Stimulated activated naive CD8-positive, alpha-beta T cell treated with anti-CD3 and anti-CD28 coated beads, Interleukin-15, amount 100 ng/mL, for 72 hours (primary cell): Measurements from ENCODE around the gene CFHR5.
"Not testable (repeated sequence)": the region's sequence is repeated elsewhere in the genome, so short reads cannot be mapped to it uniquely, and the experiment has no call there.

ENCODE experiments used
- ATAC-seq: fragments of 150-1000 bp; cut with Tn5 transposase; 2 replicates; pipeline ENCODE4 v1.10.0; 2021; ENCODE audit warnings: mild to moderate bottlenecking, moderate library complexity
- DNase-seq, 2 donors: peaks; one replicate each; pipeline ENCODE4 v3.0.0; 2021 to 2022
- H3K27ac Mint-ChIP-seq, 2 donors: one replicate each; pipeline ENCODE4 v1.8.0; 2022; ENCODE audit warnings: mild to moderate bottlenecking in 2 of 2, mixed read lengths in 2 of 2, moderate library complexity in 2 of 2
- H3K27me3 Mint-ChIP-seq: one replicate; pipeline ENCODE4 v1.8.0; 2022; ENCODE audit warnings: mixed read lengths
- H3K4me1 Mint-ChIP-seq: one replicate; pipeline ENCODE4 v1.8.0; 2022; ENCODE audit warnings: mild to moderate bottlenecking, mixed read lengths
- H3K4me3 Mint-ChIP-seq, 2 donors: one replicate each; pipeline ENCODE4 v1.8.0; 2022; ENCODE audit warnings: mild to moderate bottlenecking in 2 of 2, mixed read lengths in 2 of 2, moderate library complexity in 1 of 2
- H3K9me3 Mint-ChIP-seq, 2 donors: one replicate each; pipeline ENCODE4 v1.8.0; 2022; ENCODE audit warnings: mixed read lengths in 2 of 2

The CFHR5 gene

DNA sequence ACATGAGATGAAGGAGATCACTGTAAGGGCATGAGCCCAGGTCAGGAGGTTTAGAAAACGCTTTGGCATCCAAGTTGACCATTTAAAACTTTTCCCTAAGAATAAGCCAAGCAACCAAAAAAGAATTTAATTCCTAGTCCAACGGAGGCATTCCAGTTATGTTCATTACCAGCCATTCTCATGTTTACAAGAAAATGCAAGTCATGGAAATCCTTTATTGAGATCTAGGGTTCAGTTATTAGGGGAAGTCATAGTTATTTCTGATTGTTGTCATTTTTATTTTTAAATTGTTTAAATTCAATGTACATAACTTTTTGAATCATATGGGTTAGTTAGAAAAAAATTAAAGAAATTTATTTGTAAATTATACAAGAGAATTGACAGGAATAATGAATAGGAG is 24.5 kb downstream of the CFHR5 start:
- H3K9me3 Mint-ChIP-seq = no peaks in the 10 kb centered on the region
- no peaks in the 10 kb centered on the region for H3K4me1 Mint-ChIP-seq
- ATAC-seq (no peak), DNase-seq (no peak)
- H3K27me3 Mint-ChIP-seq = no peaks in the 10 kb centered on the region
- no peak overlapping the region for H3K27ac Mint-ChIP-seq
- no peak overlapping the region for H3K4me3 Mint-ChIP-seq

DNA sequence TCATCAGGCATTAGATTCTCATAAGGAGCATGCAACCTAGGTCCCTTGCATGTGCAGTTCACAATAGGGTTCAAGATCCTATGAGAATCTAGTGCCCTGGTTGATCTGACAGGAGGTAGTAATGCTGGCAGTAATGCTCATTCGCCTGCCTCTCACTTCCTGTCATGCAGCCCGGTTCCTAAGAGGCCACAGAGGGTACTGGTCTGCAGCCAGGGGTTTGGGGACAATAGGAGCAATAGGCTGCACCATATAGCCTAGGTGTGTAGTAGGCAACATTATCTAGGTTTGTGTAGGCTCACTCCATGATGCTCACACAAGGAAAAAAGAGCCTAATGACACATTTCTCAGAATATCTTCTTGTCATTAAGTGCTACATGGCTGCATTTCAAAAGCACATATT is 25.8 kb downstream of the CFHR5 start:
- no peaks in the 10 kb centered on the region for H3K9me3 Mint-ChIP-seq
- ATAC-seq (peak; percentile 28), DNase-seq (no peak)
- no peak overlapping the region for H3K27ac Mint-ChIP-seq
- H3K27me3 Mint-ChIP-seq = no peaks in the 10 kb centered on the region
- no peak overlapping the region for H3K4me3 Mint-ChIP-seq
- no peaks in the 10 kb centered on the region for H3K4me1 Mint-ChIP-seq

DNA sequence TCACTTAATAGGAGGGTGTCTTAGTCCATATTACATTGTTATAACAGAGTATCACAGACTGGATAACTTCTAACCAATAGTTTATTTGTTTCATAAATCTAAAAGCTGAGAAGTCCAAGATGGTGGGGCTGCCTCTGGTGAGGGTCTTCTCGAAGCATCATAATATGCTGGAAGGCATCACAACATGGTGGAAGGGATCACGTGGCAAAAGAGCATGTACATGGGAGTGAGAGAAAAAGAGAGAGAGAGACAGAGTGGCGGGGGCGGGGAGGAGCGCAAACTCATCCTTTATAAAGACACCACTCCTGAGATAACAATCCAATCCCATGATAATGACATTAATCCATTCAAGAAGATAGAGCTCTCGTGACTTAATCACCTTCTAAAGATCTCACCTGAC is 31.5 kb downstream of the CFHR5 start:
- ATAC-seq (no peak), DNase-seq (no peak)
- Mint-ChIP-seq H3K27ac (no peak overlapping the region), H3K4me1 (no peaks in the 10 kb centered on the region), H3K27me3 (no peaks in the 10 kb centered on the region), H3K4me3 (no peak overlapping the region), H3K9me3 (peaks cover 5 to 16% of the 10 kb centered on the region in 2 donors)

DNA sequence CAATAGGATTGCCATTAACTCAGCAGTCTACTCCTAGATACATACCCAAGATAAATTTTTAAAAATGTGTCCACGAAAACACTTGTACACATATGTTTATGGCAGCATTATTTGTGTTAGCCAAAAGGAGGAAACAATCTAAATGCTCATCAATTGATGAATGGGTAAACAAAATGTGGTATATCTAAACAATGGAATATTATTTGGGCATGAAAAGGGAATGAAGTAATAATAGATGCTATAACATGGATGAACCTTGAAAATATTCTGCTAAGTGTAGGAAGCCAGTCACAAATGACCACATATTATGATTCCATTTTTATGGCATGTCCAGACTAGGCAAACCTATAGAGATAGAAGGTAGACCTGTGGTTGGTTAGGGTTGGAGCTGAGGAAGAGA is 34.3 kb downstream of the CFHR5 start:
- H3K4me1 Mint-ChIP-seq = no peaks in the 10 kb centered on the region
- H3K9me3 Mint-ChIP-seq = peaks cover 5 to 16% of the 10 kb centered on the region in 2 donors
- DNase-seq = no peak
- H3K27me3 Mint-ChIP-seq = no peaks in the 10 kb centered on the region
- no peak overlapping the region for H3K4me3 Mint-ChIP-seq
- no peak for ATAC-seq
- no peak overlapping the region for H3K27ac Mint-ChIP-seq

DNA sequence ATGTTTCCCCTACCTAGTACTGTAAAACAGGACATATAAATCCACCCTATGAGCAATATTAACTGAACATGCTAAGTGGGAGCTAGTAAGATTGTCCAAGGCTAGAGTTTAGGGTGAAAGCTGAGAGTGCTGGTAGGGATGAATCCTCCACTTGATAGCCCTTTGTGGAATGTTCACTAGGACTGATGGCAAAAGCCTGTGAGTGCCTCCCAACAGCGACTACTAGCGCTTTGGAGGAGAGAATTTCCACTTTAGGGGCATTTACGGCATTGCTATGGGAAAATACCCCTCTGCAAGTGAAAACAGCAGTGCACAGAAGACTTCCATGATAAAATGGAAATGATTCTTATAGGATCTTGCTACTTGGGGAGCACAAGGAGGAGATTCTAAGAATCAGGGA is 35.9 kb downstream of the CFHR5 start:
- DNase-seq (no peak), ATAC-seq (no peak)
- Mint-ChIP-seq H3K4me3 (no peak overlapping the region), H3K4me1 (no peaks in the 10 kb centered on the region), H3K27ac (no peak overlapping the region), H3K9me3 (peaks cover 5 to 16% of the 10 kb centered on the region in 2 donors), H3K27me3 (no peaks in the 10 kb centered on the region)

DNA sequence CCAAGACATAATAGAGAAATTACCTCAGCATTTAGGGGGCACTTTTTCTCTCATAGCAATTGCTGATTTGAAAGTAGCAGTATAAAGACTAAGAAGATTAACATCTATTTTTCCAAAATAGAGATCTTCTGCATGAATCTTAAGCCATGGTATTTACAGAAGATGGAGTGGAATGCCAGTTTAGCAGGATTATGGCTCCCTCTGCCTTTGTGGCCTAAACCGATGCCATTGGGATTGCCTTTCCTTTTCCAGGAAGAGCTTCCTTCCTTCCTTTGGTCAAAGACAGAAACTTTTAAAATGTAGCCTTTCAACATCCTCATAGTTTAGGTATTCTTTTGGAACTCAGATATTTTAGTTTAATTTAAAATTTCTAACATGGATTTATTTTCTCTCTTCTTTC is 39.4 kb downstream of the CFHR5 start:
- DNase-seq (no peak), ATAC-seq (no peak)
- Mint-ChIP-seq H3K27ac (no peak overlapping the region), H3K9me3 (peaks cover 0 to 3% of the 10 kb centered on the region in 2 donors), H3K4me3 (no peak overlapping the region), H3K4me1 (no peaks in the 10 kb centered on the region), H3K27me3 (peaks cover 5% of the 10 kb centered on the region)

DNA sequence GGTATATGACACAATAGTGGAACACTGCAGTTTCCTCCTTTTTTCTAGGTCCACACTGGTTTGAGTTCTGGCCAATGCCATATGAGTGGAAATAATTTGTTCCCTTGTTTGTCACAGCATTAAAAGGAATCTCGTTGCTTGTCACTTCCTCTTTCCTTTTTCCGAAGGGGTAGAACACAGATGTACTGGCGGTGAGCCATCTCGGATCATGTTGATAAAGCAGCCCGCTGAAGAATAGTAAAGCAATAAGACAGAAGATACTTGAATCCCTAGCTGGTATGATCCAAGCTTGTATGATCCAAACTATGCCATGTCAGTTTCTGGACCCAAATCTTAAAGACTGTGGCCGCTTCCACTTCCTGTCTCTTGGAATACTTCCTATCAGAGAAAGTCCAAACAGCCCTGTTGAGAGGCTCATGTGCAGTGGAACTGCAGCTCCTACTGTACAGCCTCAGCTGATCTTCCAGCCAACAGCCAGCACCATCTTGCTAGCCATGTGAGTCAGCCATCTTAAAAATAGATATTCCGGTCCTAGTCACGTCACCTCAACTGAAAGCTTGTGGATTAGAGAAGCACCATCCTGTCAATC is 40.3 kb downstream of the CFHR5 start:
- no peaks in the 10 kb centered on the region for H3K4me1 Mint-ChIP-seq
- no peak for DNase-seq
- ATAC-seq = no peak
- no peak overlapping the region for H3K27ac Mint-ChIP-seq
- H3K9me3 Mint-ChIP-seq = no peaks in the 10 kb centered on the region
- no peak overlapping the region for H3K4me3 Mint-ChIP-seq
- peaks cover 12% of the 10 kb centered on the region for H3K27me3 Mint-ChIP-seq

DNA sequence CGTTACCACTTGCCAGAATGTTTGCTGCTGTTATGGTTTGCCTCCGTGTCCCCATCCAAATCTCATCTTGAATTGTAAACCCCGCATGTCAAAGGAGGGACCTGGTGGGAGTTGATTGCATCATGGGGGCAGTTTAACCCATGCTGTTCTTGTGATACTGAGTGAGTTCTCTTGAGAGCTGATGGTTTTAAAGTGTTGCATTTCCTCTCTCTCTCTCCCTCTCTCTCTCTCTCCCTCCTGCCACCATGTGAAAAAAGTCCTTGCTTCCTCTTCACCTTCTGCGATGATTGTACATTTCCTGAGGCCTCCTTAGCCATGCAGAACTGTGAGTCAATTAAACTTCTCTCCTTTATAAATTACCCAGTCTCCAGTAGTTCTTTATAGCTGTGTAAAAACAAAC is 44.4 kb downstream of the CFHR5 start:
- DNase-seq (no peak), ATAC-seq (no peak)
- no peak overlapping the region for H3K4me3 Mint-ChIP-seq
- no peaks in the 10 kb centered on the region for H3K4me1 Mint-ChIP-seq
- peaks cover 12% of the 10 kb centered on the region for H3K27me3 Mint-ChIP-seq
- no peaks in the 10 kb centered on the region for H3K9me3 Mint-ChIP-seq
- no peak overlapping the region for H3K27ac Mint-ChIP-seq

DNA sequence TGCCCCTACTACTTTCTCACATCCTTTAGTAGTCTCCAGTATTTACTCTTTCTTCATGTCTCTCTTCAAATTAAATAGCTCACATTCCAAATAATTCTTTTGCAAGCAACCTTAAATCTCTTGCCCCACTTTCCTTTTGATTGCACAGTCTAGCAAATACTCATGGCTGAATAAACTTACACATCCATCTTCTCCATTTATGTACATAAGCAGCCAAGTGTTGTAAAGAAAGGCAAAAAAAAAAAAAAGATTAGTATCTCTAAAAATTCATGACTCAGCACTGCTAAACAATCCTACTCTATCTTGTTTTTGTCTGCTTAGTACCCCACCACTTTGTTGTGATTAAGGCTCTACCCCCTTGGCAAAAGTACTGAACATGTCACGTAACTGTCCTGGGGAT is 47.1 kb downstream of the CFHR5 start:
- ATAC-seq (no peak), DNase-seq (no peak)
- Mint-ChIP-seq H3K27ac (no peak overlapping the region), H3K9me3 (no peaks in the 10 kb centered on the region), H3K4me3 (no peak overlapping the region), H3K27me3 (peaks cover 12% of the 10 kb centered on the region), H3K4me1 (no peaks in the 10 kb centered on the region)

DNA sequence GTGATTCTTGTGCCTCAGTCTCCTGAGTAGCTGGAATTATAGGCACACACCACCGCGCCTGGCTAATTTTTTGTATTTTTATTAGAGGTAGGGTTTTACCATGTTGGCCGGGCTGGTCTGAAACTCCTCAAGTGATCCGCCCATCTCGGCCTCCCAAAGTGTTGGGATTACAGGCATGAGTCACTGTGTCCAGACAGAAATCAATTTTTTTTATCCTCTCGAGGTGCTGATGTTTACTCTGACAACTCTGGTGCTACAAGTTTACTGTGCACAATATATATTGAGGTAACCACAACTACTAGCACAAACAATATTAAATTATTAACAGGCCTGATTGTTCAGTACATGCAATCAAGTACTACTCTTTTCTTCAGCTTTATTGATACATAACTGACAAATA is 50.0 kb downstream of the CFHR5 start:
- Mint-ChIP-seq H3K9me3 (no peaks in the 10 kb centered on the region), H3K27me3 (peaks cover under 1% of the 10 kb centered on the region)

DNA sequence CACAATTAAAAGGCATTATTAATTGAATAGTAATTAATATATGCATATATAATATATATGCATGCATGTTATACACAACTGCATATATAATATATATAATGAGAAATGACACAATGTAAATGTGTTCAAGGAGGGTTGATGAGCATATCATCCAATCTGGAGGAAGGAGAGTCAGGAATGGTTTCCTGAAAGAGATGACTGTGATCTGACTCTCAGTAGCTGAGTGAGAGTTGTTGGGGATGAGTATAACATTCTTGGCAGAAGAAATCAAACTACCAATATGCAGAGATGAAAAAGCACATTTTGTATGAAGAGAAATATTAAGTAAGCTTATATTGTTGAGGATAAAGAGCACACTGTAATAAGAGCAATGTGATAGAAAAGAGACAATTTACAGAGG is 52.4 kb downstream of the CFHR5 start:
- Mint-ChIP-seq H3K27ac (no peak overlapping the region), H3K27me3 (no peaks in the 10 kb centered on the region), H3K9me3 (peaks cover 0 to 3% of the 10 kb centered on the region in 2 donors), H3K4me3 (no peak overlapping the region), H3K4me1 (no peaks in the 10 kb centered on the region)
- no peak for ATAC-seq
- DNase-seq = no peak

More for the DNA sequence above, 50.0 kb downstream of the CFHR5 start:
- no peaks in the 10 kb centered on the region for H3K4me1 Mint-ChIP-seq
- ATAC-seq (no peak), DNase-seq (no peak)
- H3K27ac Mint-ChIP-seq = no peak overlapping the region
- H3K4me3 Mint-ChIP-seq = no peak overlapping the region

DNA sequence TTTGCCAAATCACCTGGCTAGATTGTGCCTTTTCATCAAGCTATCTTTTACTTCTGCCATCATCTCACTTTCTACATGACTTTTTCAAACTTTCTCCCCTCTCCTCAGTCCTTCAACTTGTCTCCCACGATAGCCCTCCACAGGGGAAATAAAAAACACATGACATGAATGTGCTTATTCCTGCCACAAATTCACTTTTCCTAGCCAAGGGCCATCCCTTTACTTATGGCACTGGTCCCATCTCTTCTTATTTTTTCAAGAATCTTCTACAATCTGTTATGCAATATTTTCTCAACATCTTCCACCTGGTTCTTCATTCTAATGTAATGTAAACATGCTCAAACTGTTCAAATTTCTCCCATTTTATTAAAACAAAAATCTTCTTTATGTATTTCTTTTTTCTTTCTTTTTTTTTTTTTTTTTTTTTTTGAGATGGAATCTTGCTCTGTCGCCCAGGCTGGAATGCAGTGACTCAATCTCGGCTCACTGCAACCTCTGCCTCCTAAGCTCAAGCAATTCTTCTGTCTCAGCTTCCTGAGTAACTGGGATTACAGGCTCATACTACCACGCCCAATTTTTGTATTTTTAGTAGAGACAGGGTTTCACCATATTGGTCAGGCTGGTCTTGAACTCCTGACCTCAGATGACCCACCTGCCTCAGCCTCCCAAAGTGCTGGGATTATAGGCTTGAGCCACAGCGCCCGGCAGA is 57.4 kb downstream of the CFHR5 start:
- not testable (repeated sequence) for H3K9me3 Mint-ChIP-seq, ATAC-seq, DNase-seq

DNA sequence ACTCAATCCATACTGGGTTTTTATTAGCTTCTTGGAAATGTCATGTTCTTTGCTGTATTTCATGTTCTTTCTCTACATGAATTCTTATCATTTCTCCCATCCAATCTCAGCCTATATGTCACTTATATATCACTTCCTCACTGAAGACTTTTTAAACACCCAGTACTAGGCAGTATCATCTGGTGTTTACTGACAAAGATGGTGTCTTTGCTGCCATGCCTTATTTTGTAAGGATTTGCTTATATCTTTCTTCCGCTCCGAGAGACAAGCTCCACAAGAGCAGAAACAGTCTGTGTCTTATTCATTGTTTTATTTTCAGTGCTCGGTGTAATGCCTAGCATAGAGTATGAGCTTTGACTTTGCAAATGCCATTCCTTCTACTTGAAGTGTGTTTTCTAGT is 59.5 kb downstream of the CFHR5 start:
- Mint-ChIP-seq H3K27ac (no peak overlapping the region), H3K27me3 (no peaks in the 10 kb centered on the region), H3K9me3 (peaks cover 0 to 3% of the 10 kb centered on the region in 2 donors), H3K4me1 (no peaks in the 10 kb centered on the region), H3K4me3 (no peak overlapping the region)
- ATAC-seq (no peak), DNase-seq (no peak)

More for the DNA sequence above, 57.4 kb downstream of the CFHR5 start:
- not testable (repeated sequence) for H3K27me3 Mint-ChIP-seq, H3K4me1 Mint-ChIP-seq, H3K4me3 Mint-ChIP-seq, H3K27ac Mint-ChIP-seq

DNA sequence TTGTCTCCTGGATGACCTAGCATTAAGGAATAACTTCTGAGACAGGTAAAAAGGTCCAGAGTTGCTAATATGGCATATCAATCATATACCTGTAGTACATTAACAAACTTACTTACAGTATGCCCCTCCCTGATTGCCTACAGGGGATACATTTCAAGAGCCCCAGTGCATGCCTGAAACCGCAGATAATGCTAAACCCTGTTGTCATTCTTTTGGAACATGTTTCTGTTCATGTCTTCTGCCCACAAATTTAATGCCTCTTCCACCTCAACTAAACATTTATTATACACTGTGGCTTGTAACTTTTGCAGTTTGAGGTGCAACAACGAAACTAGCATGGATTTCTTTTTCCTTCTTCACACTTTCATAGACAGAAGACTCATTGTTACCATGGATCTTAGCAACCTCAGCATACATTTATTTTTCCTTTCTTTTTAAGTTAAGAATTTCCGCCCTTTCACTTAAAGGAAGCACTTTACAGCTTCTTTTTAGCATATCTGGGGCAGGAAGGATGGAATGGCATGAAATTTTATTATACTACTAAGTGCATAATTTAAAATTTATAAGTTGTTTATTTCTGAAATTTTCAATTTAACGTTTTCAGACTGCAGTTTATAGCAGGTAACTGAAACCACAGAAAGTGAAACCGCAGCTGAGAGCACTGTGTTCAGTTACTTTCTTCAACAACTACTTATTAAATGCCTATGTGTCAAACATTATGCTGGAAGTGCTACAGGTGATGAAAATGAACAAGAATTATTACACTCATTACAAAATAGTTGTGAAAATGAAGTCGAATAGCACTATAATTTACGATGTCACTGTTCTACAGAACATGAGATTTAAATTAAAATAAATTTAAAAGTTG is 64.4 kb downstream of the CFHR5 start:
- ATAC-seq = no peak
- no peak overlapping the region for H3K4me3 Mint-ChIP-seq
- no peaks in the 10 kb centered on the region for H3K9me3 Mint-ChIP-seq
- peaks cover 31% of the 10 kb centered on the region for H3K27me3 Mint-ChIP-seq
- H3K27ac Mint-ChIP-seq = no peak overlapping the region
- DNase-seq = no peak
- no peaks in the 10 kb centered on the region for H3K4me1 Mint-ChIP-seq

DNA sequence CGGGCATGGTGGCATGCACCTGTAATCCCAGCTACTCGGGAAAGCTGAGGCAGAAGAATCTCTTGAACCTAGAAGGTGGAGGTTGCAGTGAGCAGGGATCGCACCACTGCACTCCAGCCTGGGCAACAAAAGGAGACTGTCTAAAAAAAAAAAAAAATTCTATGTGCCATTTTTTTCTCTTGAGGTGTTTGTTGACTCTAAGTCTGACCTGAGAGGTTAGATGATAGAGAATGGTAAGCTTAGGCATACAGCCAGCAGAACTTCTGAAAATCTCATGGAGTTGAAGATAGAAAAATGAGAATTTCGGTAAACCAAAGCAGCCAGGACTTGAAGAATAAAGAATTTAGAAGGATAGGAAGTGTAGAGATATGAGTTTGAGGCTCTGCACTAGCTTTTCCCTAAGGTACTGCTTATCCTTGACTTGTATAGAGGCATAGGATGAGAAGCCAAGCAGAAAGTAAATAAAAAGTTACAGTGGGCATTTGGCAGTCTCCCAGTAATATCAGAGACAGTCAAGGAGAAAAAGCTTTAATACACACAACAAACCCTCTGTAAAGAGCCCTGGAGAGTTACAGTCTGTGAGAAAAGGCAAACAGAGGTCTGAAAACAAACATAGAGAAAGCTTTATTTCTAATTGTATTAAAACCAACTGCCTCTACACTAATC is 65.5 kb downstream of the CFHR5 start:
- H3K4me3 Mint-ChIP-seq = no peak overlapping the region
- no peak for ATAC-seq
- H3K27ac Mint-ChIP-seq = no peak overlapping the region
- no peaks in the 10 kb centered on the region for H3K9me3 Mint-ChIP-seq
- no peaks in the 10 kb centered on the region for H3K4me1 Mint-ChIP-seq
- peaks cover 31% of the 10 kb centered on the region for H3K27me3 Mint-ChIP-seq
- no peak for DNase-seq

DNA sequence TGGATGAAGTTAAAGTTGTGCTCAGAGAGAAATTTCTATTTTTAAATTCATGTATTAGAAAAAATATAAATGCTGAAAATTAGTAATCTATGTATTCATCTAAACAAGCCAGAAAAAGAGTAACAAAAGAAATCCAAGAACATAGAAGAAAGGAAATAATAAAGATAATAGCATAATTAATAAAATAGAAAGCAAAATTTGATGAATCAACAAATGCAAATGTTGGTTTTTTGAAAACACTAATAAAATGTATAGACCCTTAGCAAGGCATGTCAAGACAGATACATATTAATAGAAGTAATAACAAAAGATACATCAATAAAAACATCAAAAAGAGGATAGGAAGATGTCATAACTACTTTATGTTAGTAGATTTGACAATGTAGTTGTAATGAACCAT is 71.7 kb downstream of the CFHR5 start:
- Mint-ChIP-seq H3K4me1 (no peaks in the 10 kb centered on the region), H3K27me3 (peaks cover 16% of the 10 kb centered on the region), H3K4me3 (no peak overlapping the region), H3K9me3 (peaks cover 0 to 7% of the 10 kb centered on the region in 2 donors), H3K27ac (no peak overlapping the region)
- DNase-seq (no peak), ATAC-seq (no peak)
